Cortex of kidney (tissue), 1 donor: ENCODE measurements around the gene ACAD10.
"Not testable (repeated sequence)": the region's sequence is repeated elsewhere in the genome, so short reads cannot be mapped to it uniquely, and the experiment has no call there.

ENCODE experiments used
- DNase-seq: peaks from one replicate; lab custom pipeline; 2025; lab: John Stamatoyannopoulos, UW

Gene ACAD10

DNA sequence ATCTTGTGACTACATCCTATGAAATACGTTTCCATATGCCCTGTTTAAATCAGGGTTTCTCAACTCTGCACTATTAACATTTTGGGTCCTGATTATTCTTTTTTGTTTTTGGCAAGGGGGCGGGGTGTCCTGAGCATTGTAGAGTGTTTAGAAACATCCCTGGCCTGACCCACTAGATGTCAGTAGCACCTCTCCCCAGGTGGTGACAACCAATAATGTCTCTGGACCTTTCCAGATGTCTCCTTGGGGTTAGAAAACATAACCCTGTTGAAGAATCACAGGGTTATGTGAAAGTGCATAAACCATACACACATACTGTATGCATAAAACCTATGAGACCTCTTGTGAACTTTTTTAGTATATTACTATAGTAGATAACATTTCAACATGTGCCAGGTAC lies 1.4 kb downstream of the ACAD10 start:
- DNase-seq, result no peak

DNA sequence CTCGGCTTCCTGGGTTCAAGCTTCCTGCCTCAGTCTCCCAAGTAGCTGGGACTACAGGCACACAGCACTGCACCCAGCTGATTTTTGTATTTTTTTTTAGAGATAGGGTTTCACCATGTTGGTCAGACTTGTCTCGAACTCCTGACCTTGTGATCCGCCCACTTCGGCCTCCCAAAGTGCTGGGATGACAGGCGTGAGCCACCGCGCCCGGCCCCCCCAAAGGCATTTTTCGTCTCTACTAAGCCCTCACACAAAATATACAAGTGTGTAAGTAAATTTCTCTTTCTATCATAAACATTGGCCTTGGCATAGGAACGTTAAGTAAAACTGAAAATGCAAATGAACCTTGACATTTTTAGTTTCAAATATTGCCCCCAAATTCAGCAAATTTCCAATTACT lies 2.1 kb downstream of the ACAD10 start:
- no peak for DNase-seq

- DNase-seq, result no peak
These were observed 5.4 kb downstream of the ACAD10 start for GRCh38 chr12:111691262-111691661.

GRCh38 chr12:111692575-111693210 lies 6.8 kb downstream of the ACAD10 start:
- DNase-seq, result no peak

DNA sequence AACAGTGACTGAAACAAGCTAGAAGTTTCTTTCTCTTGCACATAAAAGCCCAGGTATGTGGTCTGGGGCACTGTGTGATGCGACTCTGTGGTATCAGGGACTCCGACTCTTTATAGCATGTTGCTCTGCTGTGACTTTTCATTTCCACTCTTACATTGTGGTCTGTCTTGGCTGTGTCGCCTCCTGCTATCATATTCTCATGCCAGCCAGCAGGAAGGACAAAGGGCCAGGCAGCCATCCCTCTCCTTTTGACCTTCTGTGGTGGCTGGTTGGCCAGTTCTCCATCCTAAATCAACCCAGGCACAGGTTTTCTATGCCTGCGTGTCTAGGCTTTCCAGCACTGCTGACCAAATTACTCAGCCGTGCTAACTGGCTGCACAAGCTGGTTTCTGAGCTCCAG lies 8.0 kb downstream of the ACAD10 start:
- DNase-seq, result no peak

DNA sequence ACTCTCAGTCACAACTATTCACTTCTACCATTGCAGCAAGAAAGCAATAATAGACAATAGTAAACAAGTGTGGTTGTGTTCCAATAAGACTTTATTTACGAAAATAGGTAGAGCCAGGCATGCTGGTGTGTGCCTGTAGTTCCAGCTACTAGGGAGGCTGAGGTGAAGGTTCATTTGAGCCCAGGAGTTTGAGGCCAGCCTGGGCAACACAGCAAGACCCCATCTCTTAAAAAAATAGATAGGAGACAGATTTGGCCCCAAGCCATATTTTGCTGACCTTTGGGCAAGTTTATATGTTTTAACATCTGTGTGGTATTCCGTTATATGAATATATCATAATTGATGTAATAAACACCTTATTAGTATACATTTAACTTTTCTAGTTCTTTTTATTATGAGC lies 14.1 kb downstream of the ACAD10 start:
- no peak for DNase-seq

GRCh38 chr12:111705672-111706071 lies 19.8 kb downstream of the ACAD10 start:
- DNase-seq, result no peak

- no peak for DNase-seq
These were observed 20.3 kb downstream of the ACAD10 start for GRCh38 chr12:111706145-111706544.

- DNase-seq, result no peak
These were observed 29.4 kb downstream of the ACAD10 start for GRCh38 chr12:111715279-111715678.

GRCh38 chr12:111719316-111719715 lies 33.5 kb downstream of the ACAD10 start:
- DNase-seq, result not testable (repeated sequence)

DNA sequence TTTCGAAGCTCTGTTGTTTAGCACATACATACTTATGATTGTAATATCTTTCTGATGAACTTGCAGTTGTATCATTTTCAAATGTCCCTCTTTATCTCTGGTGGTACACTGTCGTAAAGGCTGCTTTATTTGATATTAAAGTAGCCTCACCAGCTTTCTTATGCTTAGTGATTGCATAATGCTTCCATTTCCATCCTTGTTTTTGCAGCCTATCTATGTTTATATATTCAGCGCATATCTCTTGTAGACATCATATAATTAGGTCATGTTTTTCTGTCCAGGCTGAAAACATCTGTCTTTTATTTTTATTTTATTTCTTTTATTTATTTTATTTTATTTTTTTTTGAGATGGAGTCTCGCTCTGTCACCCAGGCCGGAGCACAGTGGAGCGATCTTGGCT lies 34.6 kb downstream of the ACAD10 start:
- no peak for DNase-seq

DNA sequence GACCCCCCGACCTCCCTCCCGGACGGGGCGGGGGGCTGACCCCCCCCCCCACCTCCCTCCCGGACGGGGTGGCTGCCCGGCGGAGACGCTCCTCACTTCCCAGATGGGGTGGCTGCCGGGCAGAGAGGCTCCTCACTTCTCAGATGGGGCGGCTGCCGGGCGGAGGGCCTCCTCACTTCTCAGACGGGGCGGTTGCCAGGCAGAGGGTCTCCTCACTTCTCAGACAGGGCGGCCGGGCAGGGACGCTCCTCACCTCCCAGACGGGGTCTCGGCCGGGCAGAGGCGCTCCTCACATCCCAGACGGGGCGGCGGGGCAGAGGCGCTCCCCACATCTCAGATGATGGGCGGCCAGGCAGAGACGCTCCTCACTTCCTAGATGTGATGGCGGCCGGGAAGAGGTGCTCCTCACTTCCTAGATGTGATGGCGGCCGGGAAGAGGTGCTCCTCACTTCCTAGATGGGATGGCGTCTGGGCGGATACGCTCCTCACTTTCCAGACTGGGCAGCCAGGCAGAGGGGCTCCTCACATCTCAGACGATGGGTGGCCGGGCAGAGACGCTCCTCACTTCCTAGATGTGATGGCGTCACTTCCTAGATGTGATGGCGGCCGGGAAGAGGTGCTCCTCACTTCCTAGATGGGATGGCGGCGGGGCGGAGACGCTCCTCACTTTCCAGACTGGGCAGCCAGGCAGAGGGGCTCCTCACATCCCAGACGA lies 38.0 kb downstream of the ACAD10 start:
- not testable (repeated sequence) for DNase-seq

DNA sequence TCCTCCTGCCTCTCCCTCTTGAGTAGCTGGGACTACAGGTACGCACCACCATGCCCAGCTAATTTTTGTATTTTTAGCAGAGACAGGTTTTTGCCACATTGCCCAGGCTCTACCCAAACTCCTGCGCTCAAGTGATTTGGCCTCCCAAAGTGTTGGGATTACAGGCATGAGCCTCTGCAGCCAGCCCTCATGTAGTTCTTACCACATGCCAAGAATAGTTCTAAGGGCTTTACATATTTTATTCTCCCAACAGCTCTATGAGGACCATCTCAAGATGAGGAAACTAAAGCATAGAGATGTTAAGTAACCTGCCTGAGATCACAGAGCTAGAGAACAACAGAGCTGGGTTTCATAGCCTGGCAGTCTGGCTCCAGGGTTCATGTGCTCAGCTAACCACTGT lies 42.9 kb downstream of the ACAD10 start:
- no peak for DNase-seq

GRCh38 chr12:111730420-111730819 lies 44.6 kb downstream of the ACAD10 start:
- DNase-seq, result no peak

- DNase-seq, result no peak
These were observed 46.9 kb downstream of the ACAD10 start for GRCh38 chr12:111732786-111733185.

GRCh38 chr12:111733340-111733915 lies 47.6 kb downstream of the ACAD10 start:
- DNase-seq, result no peak

DNA sequence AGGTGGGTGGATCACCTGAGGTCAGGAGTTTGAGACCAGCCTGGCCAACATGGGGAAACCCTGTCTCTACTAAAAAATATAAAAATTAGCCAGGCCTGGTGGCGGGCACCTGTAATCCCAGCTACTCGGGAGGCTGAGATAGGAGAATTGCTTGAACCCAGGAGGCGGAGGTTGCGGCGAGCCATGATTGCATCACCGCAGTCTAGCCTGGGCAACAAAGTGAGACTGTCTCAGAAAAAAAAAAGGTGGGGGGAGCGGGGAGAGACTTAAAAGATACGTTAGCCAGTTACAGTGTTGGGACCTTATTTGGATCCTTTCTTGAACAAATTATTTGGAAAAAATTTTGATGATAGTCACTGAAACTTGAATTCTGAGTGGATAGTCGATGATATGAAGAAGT lies 53.7 kb downstream of the ACAD10 start:
- DNase-seq, result not testable (repeated sequence)

GRCh38 chr12:111741235-111741812 lies 55.5 kb downstream of the ACAD10 start:
- DNase-seq, result no peak

DNA sequence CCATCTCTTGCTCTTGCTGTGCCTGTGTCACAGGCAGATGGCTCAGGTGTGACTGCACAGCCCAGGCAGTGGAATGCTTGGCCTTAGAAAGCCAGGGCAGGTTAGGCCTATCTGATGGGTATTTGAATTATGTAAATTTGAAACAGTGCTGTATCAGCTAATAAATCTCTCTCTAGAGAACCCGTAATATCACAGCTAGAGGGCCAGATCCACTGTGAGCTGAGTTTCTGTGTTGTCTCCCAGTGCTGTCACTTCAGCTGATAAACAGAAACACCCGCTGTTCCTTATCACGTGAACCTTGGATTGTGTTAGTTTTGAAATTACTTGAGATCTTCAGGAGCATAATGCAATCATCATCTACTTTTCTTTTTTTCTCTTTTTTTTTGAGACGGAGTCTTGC lies 59.4 kb downstream of the ACAD10 start:
- no peak for DNase-seq

DNA sequence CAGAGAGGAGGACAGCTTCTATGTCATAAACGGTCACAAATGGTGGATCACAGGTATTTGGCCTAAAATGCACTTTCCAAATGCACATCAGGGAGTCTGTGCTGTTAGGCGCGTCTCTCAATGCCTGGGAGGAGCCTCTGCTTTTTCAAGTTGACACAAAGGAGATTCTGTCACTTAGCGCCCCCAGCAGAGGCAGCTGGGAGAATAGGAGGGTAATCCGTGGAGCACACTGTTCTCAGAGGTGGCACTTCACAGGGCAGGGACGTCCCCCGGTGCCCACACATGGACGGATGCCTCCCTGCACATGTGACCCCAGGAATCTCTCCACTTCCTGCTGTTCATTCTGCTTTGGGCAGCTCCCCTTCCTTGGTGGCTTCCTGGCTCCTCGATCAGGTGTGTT lies 61.5 kb downstream of the ACAD10 start:
- DNase-seq, result no peak

DNA sequence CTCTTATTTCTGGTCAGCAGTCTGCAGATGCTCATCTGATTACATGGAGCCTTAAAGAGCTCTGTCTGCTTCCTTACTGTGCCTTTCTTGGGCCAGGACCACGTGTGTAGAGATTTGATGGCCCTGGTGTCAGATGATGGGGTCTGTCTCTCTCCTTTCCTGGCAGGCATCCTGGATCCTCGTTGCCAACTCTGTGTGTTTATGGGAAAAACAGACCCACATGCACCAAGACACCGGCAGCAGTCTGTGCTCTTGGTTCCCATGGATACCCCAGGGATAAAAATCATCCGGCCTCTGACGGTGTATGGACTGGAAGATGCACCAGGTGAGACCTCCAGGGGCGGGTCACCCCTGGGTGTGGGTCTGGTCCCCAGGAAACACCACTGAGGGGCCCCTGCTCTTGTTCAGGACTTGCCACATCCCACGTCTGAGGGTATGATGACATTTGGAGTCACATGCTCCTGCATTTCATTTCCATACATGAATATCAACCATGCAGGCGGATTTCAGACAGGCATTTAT lies 62.4 kb downstream of the ACAD10 start:
- DNase-seq, result no peak

DNA sequence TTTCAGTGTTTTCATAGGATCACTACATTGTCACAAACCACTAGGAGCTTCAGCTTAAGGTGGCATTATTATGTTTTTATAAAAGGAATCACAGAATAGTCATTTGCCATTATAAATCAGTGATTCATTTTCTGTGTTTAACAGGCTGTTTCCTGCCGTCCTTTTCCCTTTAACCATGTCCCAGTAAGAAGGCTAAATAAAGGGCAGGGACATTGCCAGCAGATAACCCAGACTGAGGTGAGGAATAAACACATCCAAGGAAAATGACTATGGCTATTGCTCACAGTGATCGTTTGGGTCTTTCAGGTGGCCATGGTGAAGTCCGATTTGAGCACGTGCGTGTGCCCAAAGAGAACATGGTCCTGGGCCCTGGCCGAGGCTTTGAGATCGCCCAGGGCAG lies 63.0 kb downstream of the ACAD10 start:
- no peak for DNase-seq

GRCh38 chr12:111749391-111749790 lies 63.5 kb downstream of the ACAD10 start:
- no peak for DNase-seq
